T-cell (primary cell): ENCODE data around the gene DIP2C. TPM values are rescaled to one million over a fixed set of nuclear protein-coding genes. Genes with fewer than 3 reads are reported as not detected.
A peak's percentile ranks its signal among the peaks of the same experiment; 100 is the strongest.
"Not testable (repeated sequence)": the region's sequence is repeated elsewhere in the genome, so short reads cannot be mapped to it uniquely, and the experiment has no call there.

Experiments used
- ATAC-seq, 4 experiments: fragments of 200-7000 bp in 3 of 4; fragments of 150-1000 bp in 1 of 4; cut with Tn5 transposase; replicated peaks in 1 of 4; 1 replicate in 3 of 4; 2 replicates in 1 of 4; pipeline ENCODE4 v1.10.0; 2021; ENCODE audit warnings: moderate library complexity in 3 of 4, mild to moderate bottlenecking in 2 of 4, moderate number of reproducible peaks in 1 of 4
- CTCF ChIA-PET, 2 donors: fragments of 300-600 bp; sonication (Branson Sonifier 250); formaldehyde crosslinking; loops; one replicate each; lab custom pipeline; 2022; ENCODE audit warnings: antibody characterized with exemption in 2 of 2; lab: Charles Lee
- POLR2A ChIA-PET, 2 donors: fragments of 300-600 bp; sonication (Branson Sonifier 250); formaldehyde crosslinking; loops; one replicate each; lab custom pipeline; 2022; ENCODE audit warnings: antibody characterized with exemption in 2 of 2; lab: Charles Lee
- DNase-seq, 35 experiments: peaks; one replicate each; pipeline versions ENCODE4 v3.0.0 to v3.0.0-alpha.2; 2013 to 2023
- H3K27ac ChIP-seq: one replicate; pipeline ENCODE4 v1.5.1; 2013; ENCODE audit warnings: low read length
- H3K27me3 ChIP-seq, 2 experiments: replicated peaks in 1 of 2; 1 replicate in 1 of 2; 2 replicates in 1 of 2; pipeline versions ENCODE4 v1.6.1 to v1.7.0; 2013; ENCODE audit warnings: low read length in 1 of 2, mixed read lengths in 1 of 2; ENCODE audit not compliant: control insufficient read depth in 2 of 2, insufficient read depth in 2 of 2; ENCODE audit errors: extremely low read depth in 1 of 2
- H3K36me3 ChIP-seq, 2 donors: 1 replicate in 1 of 2; 2 replicates in 1 of 2; pipeline versions ENCODE4 v1.6.1 to v1.7.0; 2013; ENCODE audit warnings: low read length in 1 of 2; ENCODE audit not compliant: control insufficient read depth in 2 of 2, insufficient read depth in 1 of 2; ENCODE audit errors: extremely low read depth in 1 of 2
- H3K4me1 ChIP-seq, 2 experiments: 1 replicate in 1 of 2; 2 replicates in 1 of 2; pipeline versions ENCODE4 v1.6.1 to v1.7.0; 2013; ENCODE audit warnings: low read length in 2 of 2, mixed read lengths in 1 of 2; ENCODE audit not compliant: insufficient read depth in 2 of 2, control insufficient read depth in 1 of 2; ENCODE audit errors: extremely low read depth in 1 of 2
- H3K4me3 ChIP-seq, 2 donors: 1 replicate in 1 of 2; 2 replicates in 1 of 2; pipeline versions ENCODE4 v1.5.1 to v1.7.0; 2013; ENCODE audit warnings: mild to moderate bottlenecking in 2 of 2, low read length in 1 of 2, moderate library complexity in 1 of 2; ENCODE audit not compliant: control insufficient read depth in 1 of 2; ENCODE audit errors: extremely low read depth in 1 of 2
- H3K9me3 ChIP-seq: 2 replicates; pipeline ENCODE4 v1.7.0; 2013
- H3K27ac Mint-ChIP-seq, 2 donors: one replicate each; pipeline ENCODE4 v1.8.0; 2020 to 2021; ENCODE audit warnings: mild to moderate bottlenecking in 2 of 2, mixed read lengths in 2 of 2
- H3K27me3 Mint-ChIP-seq, 2 donors: one replicate each; pipeline ENCODE4 v1.8.0; 2021 to 2022; ENCODE audit warnings: mixed read lengths in 2 of 2
- H3K36me3 Mint-ChIP-seq: one replicate; pipeline ENCODE4 v1.8.0; 2021; ENCODE audit warnings: mixed read lengths
- H3K4me1 Mint-ChIP-seq, 3 donors: one replicate each; pipeline ENCODE4 v1.8.0; 2020 to 2022; ENCODE audit warnings: mixed read lengths in 3 of 3, mild to moderate bottlenecking in 1 of 3
- H3K4me3 Mint-ChIP-seq, 3 donors: one replicate each; pipeline ENCODE4 v1.8.0; 2020 to 2022; ENCODE audit warnings: mild to moderate bottlenecking in 3 of 3, mixed read lengths in 3 of 3, moderate library complexity in 3 of 3
- H3K9me3 Mint-ChIP-seq, 3 donors: one replicate each; pipeline ENCODE4 v1.8.0; 2020 to 2022; ENCODE audit warnings: mixed read lengths in 3 of 3
- WGBS: methylation state at CpG from one replicate; pipeline ENCODE4 v1.1.5; 2013; ENCODE audit warnings: missing lambda C conversion rate; ENCODE audit not compliant: insufficient coverage; 5-methylcytosine and 5-hydroxymethylcytosine counted together
- total RNA-seq, 35 experiments: library from RNA in 6 of 35; stranded (reverse) in 6 of 35; fragments of 120-200 nt in 1 of 35; gene quantifications; one replicate each; pipeline versions ENCODE4 v1.2.1 to v1.2.4 and lab custom pipeline; 2013 to 2026

DIP2C gene
- total RNA-seq, 5 donors from 2014 or later (not counting 1 experiment from before 2014, with no cell fraction given) = 2.7 to 7.4 (median 4.5) TPM

GRCh38 chr10:395665-396064 is 293.8 kb downstream of the DIP2C start:
- DNase-seq = no peak
- POLR2A ChIA-PET = no interaction called here
- Histone ChIP-seq H3K4me3 (no peak overlapping the region), H3K27ac (no peak overlapping the region), H3K9me3 (no peaks in the 10 kb centered on the region), H3K4me1 (peaks cover 0 to 3% of the 10 kb centered on the region in 2 experiments), H3K36me3 (no peaks in the 10 kb centered on the region), H3K27me3 (peaks cover 0 to 5% of the 10 kb centered on the region in 2 experiments)
- H3K36me3 Mint-ChIP-seq = no peaks in the 10 kb centered on the region
- no peak overlapping the region for H3K4me3 Mint-ChIP-seq
- H3K27ac Mint-ChIP-seq = no peak overlapping the region
- no peak for ATAC-seq
- H3K27me3 Mint-ChIP-seq = no peaks in the 10 kb centered on the region
- H3K9me3 Mint-ChIP-seq = no peaks in the 10 kb centered on the region
- CTCF ChIA-PET = no interaction called here
- WGBS = 80% methylated on average over 3 of the region's 7 CpGs
- H3K4me1 Mint-ChIP-seq = peaks cover 3 to 12% (median 5%) of the 10 kb centered on the region in 3 donors

- POLR2A ChIA-PET, H3K27me3 ChIP-seq, CTCF ChIA-PET, H3K9me3 Mint-ChIP-seq, H3K27me3 Mint-ChIP-seq, H3K4me1 ChIP-seq, H3K9me3 ChIP-seq, H3K4me3 Mint-ChIP-seq, H3K36me3 ChIP-seq, H3K36me3 Mint-ChIP-seq, H3K4me3 ChIP-seq: not testable (repeated sequence)
- Mint-ChIP-seq H3K27ac (peak overlapping the region in 1 of 2 donors; percentile 39), H3K4me1 (peaks cover 3 to 12% (median 5%) of the 10 kb centered on the region in 3 donors)
- peak in 2 of 35 experiments; percentile 5 to 17 for DNase-seq
- ATAC-seq = peak in 1 of 4 experiments; percentile 44
- 68% methylated on average over 13 of the region's 21 CpGs for WGBS
- H3K27ac ChIP-seq = peak overlapping the region; percentile 52
Measured at GRCh38 chr10:394439-395101, 294.9 kb downstream of the DIP2C start.

- H3K27ac ChIP-seq = no peak overlapping the region
- Mint-ChIP-seq H3K4me1 (peaks cover 3 to 12% (median 5%) of the 10 kb centered on the region in 3 donors), H3K36me3 (no peaks in the 10 kb centered on the region), H3K4me3 (no peak overlapping the region), H3K27me3 (no peaks in the 10 kb centered on the region), H3K9me3 (no peaks in the 10 kb centered on the region), H3K27ac (peak overlapping the region in 1 of 2 donors; percentile 39)
- H3K4me1 ChIP-seq = peaks cover 0 to 3% of the 10 kb centered on the region in 2 experiments
- CTCF ChIA-PET = no interaction called here
- H3K36me3 ChIP-seq = peaks cover 0 to 2% of the 10 kb centered on the region in 2 donors
- DNase-seq (no peak), ATAC-seq (no peak)
- WGBS = 92% methylated on average over 11 of the region's 14 CpGs
- H3K4me3 ChIP-seq = no peak overlapping the region
- no peaks in the 10 kb centered on the region for H3K9me3 ChIP-seq
- peaks cover 0 to 5% of the 10 kb centered on the region in 2 experiments for H3K27me3 ChIP-seq
- POLR2A ChIA-PET = no interaction called here
Measured at GRCh38 chr10:393787-394438, 295.6 kb downstream of the DIP2C start.

GRCh38 chr10:393106-393745 is 296.2 kb downstream of the DIP2C start:
- H3K9me3 ChIP-seq = no peaks in the 10 kb centered on the region
- ChIA-PET CTCF (no interaction called here), POLR2A (no interaction called here)
- no peak overlapping the region for H3K27ac ChIP-seq
- WGBS = 95% methylated on average over 5 of the region's 13 CpGs
- H3K4me3 Mint-ChIP-seq = no peak overlapping the region
- ATAC-seq = no peak
- peaks cover 0 to 2% of the 10 kb centered on the region in 2 donors for H3K36me3 ChIP-seq
- H3K9me3 Mint-ChIP-seq = no peaks in the 10 kb centered on the region
- DNase-seq = no peak
- H3K4me3 ChIP-seq = no peak overlapping the region
- peaks cover 0 to 3% of the 10 kb centered on the region in 2 experiments for H3K4me1 ChIP-seq
- H3K27me3 Mint-ChIP-seq = no peaks in the 10 kb centered on the region
- H3K4me1 Mint-ChIP-seq = peaks cover 3 to 12% (median 5%) of the 10 kb centered on the region in 3 donors
- H3K27me3 ChIP-seq = peaks cover 0 to 5% of the 10 kb centered on the region in 2 experiments
- peaks cover 3% of the 10 kb centered on the region for H3K36me3 Mint-ChIP-seq
- no peak overlapping the region for H3K27ac Mint-ChIP-seq

- Histone ChIP-seq H3K27ac (no peak overlapping the region), H3K4me3 (no peak overlapping the region), H3K9me3 (no peaks in the 10 kb centered on the region), H3K36me3 (peaks cover 0 to 2% of the 10 kb centered on the region in 2 donors), H3K27me3 (peaks cover 0 to 5% of the 10 kb centered on the region in 2 experiments), H3K4me1 (peaks cover 0 to 3% of the 10 kb centered on the region in 2 experiments)
- no peak overlapping the region for H3K4me3 Mint-ChIP-seq
- H3K27me3 Mint-ChIP-seq = no peaks in the 10 kb centered on the region
- WGBS = 87% methylated on average over 18 of the region's 21 CpGs
- H3K27ac Mint-ChIP-seq = no peak overlapping the region
- DNase-seq (no peak), ATAC-seq (no peak)
- H3K9me3 Mint-ChIP-seq = no peaks in the 10 kb centered on the region
- ChIA-PET POLR2A (no interaction called here), CTCF (no interaction called here)
- H3K36me3 Mint-ChIP-seq = peaks cover 4% of the 10 kb centered on the region
- peaks cover 3 to 12% (median 5%) of the 10 kb centered on the region in 3 donors for H3K4me1 Mint-ChIP-seq
Measured at GRCh38 chr10:392705-393037, 296.8 kb downstream of the DIP2C start.

GRCh38 chr10:391847-392704 is 297.4 kb downstream of the DIP2C start:
- Mint-ChIP-seq H3K27me3 (no peaks in the 10 kb centered on the region), H3K36me3 (peaks cover 6% of the 10 kb centered on the region), H3K4me3 (no peak overlapping the region), H3K9me3 (no peaks in the 10 kb centered on the region), H3K27ac (no peak overlapping the region), H3K4me1 (peaks cover 3 to 12% (median 4%) of the 10 kb centered on the region in 3 donors)
- DNase-seq (no peak), ATAC-seq (no peak)
- no peaks in the 10 kb centered on the region for H3K9me3 ChIP-seq
- peaks cover 0 to 3% of the 10 kb centered on the region in 2 experiments for H3K27me3 ChIP-seq
- H3K27ac ChIP-seq = no peak overlapping the region
- H3K36me3 ChIP-seq = peaks cover 0 to 2% of the 10 kb centered on the region in 2 donors
- CTCF ChIA-PET = no interaction called here
- 92% methylated on average over 26 of the region's 27 CpGs for WGBS
- H3K4me1 ChIP-seq = peaks cover 0 to 3% of the 10 kb centered on the region in 2 experiments
- H3K4me3 ChIP-seq = no peak overlapping the region
- POLR2A ChIA-PET = no interaction called here
